GM21381 (cell line): Measurements from ENCODE around the gene SPDEF.

ENCODE experiments used
- ATAC-seq: cut with Tn5 transposase; IDR thresholded peaks from one replicate; pipeline ENCODE4 v1.9.1; 2021; ENCODE audit warnings: mild to moderate bottlenecking, moderate library complexity; ENCODE audit not compliant: unreplicated experiment

Gene SPDEF

GRCh38 chr6:34489207-34489805 lies 66.8 kb downstream of the SPDEF start:
- ATAC-seq: no peak
